Panc1 (cell line): ENCODE results near the gene SLC6A1. TPM values are rescaled to one million over a fixed set of nuclear protein-coding genes. Genes with fewer than 3 reads are reported as not detected.

Source experiments
- ATAC-seq: fragments of 200-7000 bp; cut with Tn5 transposase; 2 replicates; pipeline ENCODE4 v1.9.1; 2020; ENCODE audit warnings: mild to moderate bottlenecking, moderate library complexity
- BruUV-seq: library from RNA; stranded (reverse); fragments of 400-500 nt; replicated peaks from 2 replicates; lab custom pipeline; 2021; lab: Mats Ljungman, UMichigan
- CTCF ChIA-PET: fragments of 300-600 bp; sonication (Branson Sonifier 250); formaldehyde crosslinking; loops from one replicate; lab custom pipeline; 2022; ENCODE audit warnings: antibody characterized with exemption; lab: Charles Lee
- POLR2A ChIA-PET: fragments of 300-600 bp; sonication (Branson Sonifier 250); formaldehyde crosslinking; loops from one replicate; lab custom pipeline; 2022; ENCODE audit warnings: antibody characterized with exemption; lab: Charles Lee
- DNase-seq: peaks from one replicate; pipeline ENCODE4 v3.0.0-alpha.2; 2010; ENCODE audit warnings: low read depth, low spot score
- H3K27ac ChIP-seq: 2 replicates; pipeline ENCODE4 v1.5.1; 2011; ENCODE audit warnings: mild to moderate bottlenecking, low read length, inconsistent platforms
- H3K27me3 ChIP-seq: fragments of 200-500 bp; sonication (Bioruptor generic); 2 replicates; pipeline ENCODE4 v1.6.0; 2014; ENCODE audit warnings: low read length, inconsistent platforms; ENCODE audit not compliant: control insufficient read depth, insufficient read depth
- H3K36me3 ChIP-seq: fragments of 200-500 bp; sonication (Bioruptor generic); 2 replicates; pipeline ENCODE4 v1.5.1; 2014; ENCODE audit warnings: inconsistent platforms, mild to moderate bottlenecking, low read length, moderate library complexity; ENCODE audit not compliant: control insufficient read depth, insufficient read depth
- H3K4me1 ChIP-seq: 2 replicates; pipeline ENCODE4 v1.5.1; 2011; ENCODE audit warnings: inconsistent platforms, mild to moderate bottlenecking, low read length, moderate library complexity; ENCODE audit not compliant: control insufficient read depth, insufficient read depth
- H3K4me3 ChIP-seq, 2 experiments: 2 replicates each; pipeline ENCODE4 v1.5.1; 2011 to 2012; ENCODE audit warnings: low read depth in 2 of 2, low read length in 2 of 2, mild to moderate bottlenecking in 2 of 2, inconsistent platforms in 1 of 2, moderate library complexity in 1 of 2
- H3K9me3 ChIP-seq: fragments of 200-500 bp; sonication (Bioruptor generic); 2 replicates; pipeline ENCODE4 v1.5.1; 2014; ENCODE audit warnings: low read depth, mild to moderate bottlenecking, inconsistent platforms, low read length, moderate library complexity; ENCODE audit not compliant: control insufficient read depth, insufficient read depth
- CTCF ChIP-seq: fragments of 450-650 bp; IDR thresholded peaks from 2 replicates; pipeline ENCODE4 v1.5.1; 2017; ENCODE audit warnings: mild to moderate bottlenecking
- REST ChIP-seq, 2 experiments: IDR thresholded peaks; 2 replicates each; pipeline ENCODE4 v1.6.1; 2011 to 2012; ENCODE audit warnings: low read depth in 2 of 2, control low read depth in 1 of 2, low read length in 1 of 2, mild to moderate bottlenecking in 1 of 2, moderate library complexity in 1 of 2; ENCODE audit not compliant: insufficient read depth in 1 of 2
- SIN3A ChIP-seq: IDR thresholded peaks from 2 replicates; pipeline ENCODE4 v1.6.1; 2012; ENCODE audit warnings: low read depth, mild to moderate bottlenecking, low read length, moderate library complexity, borderline replicate concordance; ENCODE audit not compliant: insufficient read depth
- TCF7L2 ChIP-seq: IDR thresholded peaks from 2 replicates; pipeline ENCODE4 v1.6.1; 2011; ENCODE audit warnings: mild to moderate bottlenecking, low read depth, low read length, inconsistent platforms
- in situ Hi-C: cut with HindIII; loops from 2 replicates; pipeline ENCODE4 v1.10.0; 2016; ENCODE audit warnings: low sequenced_read_pairs, low pct_unique_long_range_greater_than_20kb
- intact Hi-C: fragments of 100-400 bp; cut with micrococcal nuclease; formaldehyde crosslinking; loops from one replicate; pipeline ENCODE4 v1.10.0; 2022; ENCODE audit not compliant: unreplicated experiment
- total RNA-seq: library from RNA; stranded (reverse); gene quantifications from one replicate; pipeline ENCODE4 v1.2.1, GENCODE V29; 2021; ENCODE audit not compliant: unreplicated experiment

The SLC6A1 gene
- total RNA-seq, 1 experiment from 2014 or later: not detected

- ATAC-seq: peak; percentile 91
- TF ChIP-seq SIN3A: no peak
- peak; percentile 87 for TF ChIP-seq CTCF
- Histone ChIP-seq H3K27ac (no peak overlapping the region), H3K36me3 (no peaks in the 10 kb centered on the region), H3K4me1 (no peaks in the 10 kb centered on the region), H3K27me3 (no peaks in the 10 kb centered on the region), H3K4me3 (no peak overlapping the region), H3K9me3 (no peaks in the 10 kb centered on the region)
- ChIA-PET CTCF (interaction anchor here (0.6 to 1.6 kb wide), 3 partner anchors 16 to 114 kb away, joined by 3 read pairs; no protein-coding TSS in a partner anchor), POLR2A (interaction anchor here (0.6 kb wide), 1 partner anchor 275 kb away, joined by 3 read pairs; no protein-coding TSS in a partner anchor)
- in situ Hi-C loops: no loop called here
- DNase-seq: no peak
- BruUV-seq: no TSS peak
- intact Hi-C loops: loop anchor here (5.0 kb wide), 1 partner anchor 112 kb away; no protein-coding TSS in a partner anchor
Observed at GRCh38 chr3:10945683-10946287, 46.8 kb upstream of the SLC6A1 start.

GRCh38 chr3:10946526-10946925, 46.0 kb upstream of the SLC6A1 start:
- Histone ChIP-seq H3K36me3 (no peaks in the 10 kb centered on the region), H3K27me3 (no peaks in the 10 kb centered on the region), H3K4me3 (no peak overlapping the region), H3K9me3 (no peaks in the 10 kb centered on the region), H3K4me1 (no peaks in the 10 kb centered on the region), H3K27ac (no peak overlapping the region)
- POLR2A ChIA-PET: interaction anchor here (0.6 to 0.7 kb wide), 2 partner anchors 276 to 393 kb away, joined by 3 read pairs; no protein-coding TSS in a partner anchor
- no TSS peak for BruUV-seq
- no peak for ATAC-seq
- intact Hi-C loops (loop anchor here (5.0 kb wide), 1 partner anchor 111 kb away; no protein-coding TSS in a partner anchor), in situ Hi-C loops (no loop called here)
- CTCF ChIA-PET: interaction anchor here (1.1 to 1.6 kb wide), 2 partner anchors 15 to 114 kb away, joined by 3 read pairs; no protein-coding TSS in a partner anchor
- no peak for DNase-seq
- TF ChIP-seq TCF7L2 (no peak), REST (IDR thresholded peaks at IDR 0.05; ENCODE audit: insufficient read depth in 1 of 2, low read depth in 2 of 2, low read length in 1 of 2) (no peak)

- intact Hi-C loops: loop anchor here (5.0 kb wide), 1 partner anchor 109 kb away; no protein-coding TSS in a partner anchor
- CTCF ChIA-PET: no interaction called here
- BruUV-seq: no TSS peak
- ATAC-seq: no peak
- in situ Hi-C loops: no loop called here
- no peaks in the 10 kb centered on the region for H3K9me3 ChIP-seq
- H3K4me3 ChIP-seq: no peak overlapping the region
- H3K36me3 ChIP-seq: no peaks in the 10 kb centered on the region
- H3K27me3 ChIP-seq: no peaks in the 10 kb centered on the region
- no peak overlapping the region for H3K27ac ChIP-seq
- no peak for DNase-seq
- POLR2A ChIA-PET: no interaction called here
- TF ChIP-seq TCF7L2 (no peak), REST (IDR thresholded peaks at IDR 0.05; ENCODE audit: insufficient read depth in 1 of 2, low read depth in 2 of 2, low read length in 1 of 2) (no peak), CTCF (no peak), SIN3A (no peak)
- H3K4me1 ChIP-seq: no peaks in the 10 kb centered on the region
Observed at GRCh38 chr3:10948326-10948725, 44.2 kb upstream of the SLC6A1 start.
